Activated naive CD4-positive, alpha-beta T cell treated with anti-CD3 and anti-CD28 coated beads for 36 hours (primary cell): ENCODE measurements around the gene NTSR1. TPM values are rescaled to one million over a fixed set of nuclear protein-coding genes. Genes with fewer than 3 reads are reported as not detected.

Experiments used
- CTCF ChIA-PET: fragments of 350-600 bp; sonication (Branson Sonifier 250); formaldehyde crosslinking; loops from one replicate; lab custom pipeline; 2021; ENCODE audit warnings: antibody characterized with exemption; lab: Charles Lee
- DNase-seq: peaks from one replicate; pipeline ENCODE4 v3.0.0-alpha.2; 2020
- H3K27ac Mint-ChIP-seq: one replicate; pipeline ENCODE4 v1.8.0; 2021; ENCODE audit warnings: mild to moderate bottlenecking, mixed read lengths
- H3K27me3 Mint-ChIP-seq: one replicate; pipeline ENCODE4 v1.8.0; 2021; ENCODE audit warnings: low read depth, mixed read lengths
- H3K36me3 Mint-ChIP-seq: one replicate; pipeline ENCODE4 v1.8.0; 2021; ENCODE audit warnings: low read depth, mixed read lengths
- H3K4me1 Mint-ChIP-seq: one replicate; pipeline ENCODE4 v1.8.0; 2021; ENCODE audit warnings: low read depth, mixed read lengths
- H3K4me3 Mint-ChIP-seq: one replicate; pipeline ENCODE4 v1.8.0; 2021; ENCODE audit warnings: mild to moderate bottlenecking, moderate library complexity, mixed read lengths
- H3K9me3 Mint-ChIP-seq: one replicate; pipeline ENCODE4 v1.8.0; 2021; ENCODE audit warnings: mixed read lengths
- intact Hi-C: fragments of 100-400 bp; cut with micrococcal nuclease; formaldehyde crosslinking; loops from one replicate; pipeline ENCODE4 v1.15.1; 2023
- total RNA-seq, 2 experiments: library from RNA; stranded (reverse); gene quantifications; one replicate each; pipeline ENCODE4 v1.2.3, GENCODE V29; 2021

Gene NTSR1
- total RNA-seq, 2 experiments from 2014 or later = not detected

DNA sequence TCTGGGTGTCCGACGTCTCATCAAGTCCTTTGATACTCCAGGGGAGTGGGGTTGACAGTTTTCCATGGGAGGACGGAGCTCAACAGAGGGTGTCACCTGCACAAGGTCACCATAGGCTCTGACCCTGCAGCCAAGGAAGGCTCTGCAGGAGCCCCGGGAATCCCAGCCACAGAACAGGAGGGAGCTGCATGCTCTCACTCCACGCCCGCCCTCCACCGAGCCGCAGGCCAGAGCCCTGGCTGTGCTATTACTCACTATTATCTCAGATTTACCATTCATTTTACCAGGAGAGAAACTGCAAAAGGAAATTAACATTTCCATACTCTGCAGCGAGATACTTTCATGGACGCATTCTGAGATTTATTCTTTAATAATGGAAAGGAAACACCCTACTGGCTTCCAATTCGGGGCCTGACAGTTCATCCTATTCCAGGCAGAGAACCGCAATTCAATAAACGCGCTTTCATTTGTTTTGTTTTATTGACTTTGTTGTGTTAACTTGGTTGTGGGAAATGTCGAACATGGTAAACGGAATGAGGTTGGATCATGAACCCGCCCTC lies 18.3 kb upstream of the NTSR1 start:
- Mint-ChIP-seq H3K4me1 (peaks cover 8% of the 10 kb centered on the region), H3K27me3 (peaks cover 6% of the 10 kb centered on the region), H3K27ac (no peak overlapping the region), H3K36me3 (no peaks in the 10 kb centered on the region), H3K9me3 (no peaks in the 10 kb centered on the region), H3K4me3 (no peak overlapping the region)
- DNase-seq = no peak
- intact Hi-C loops = no loop called here
- CTCF ChIA-PET = no interaction called here

DNA sequence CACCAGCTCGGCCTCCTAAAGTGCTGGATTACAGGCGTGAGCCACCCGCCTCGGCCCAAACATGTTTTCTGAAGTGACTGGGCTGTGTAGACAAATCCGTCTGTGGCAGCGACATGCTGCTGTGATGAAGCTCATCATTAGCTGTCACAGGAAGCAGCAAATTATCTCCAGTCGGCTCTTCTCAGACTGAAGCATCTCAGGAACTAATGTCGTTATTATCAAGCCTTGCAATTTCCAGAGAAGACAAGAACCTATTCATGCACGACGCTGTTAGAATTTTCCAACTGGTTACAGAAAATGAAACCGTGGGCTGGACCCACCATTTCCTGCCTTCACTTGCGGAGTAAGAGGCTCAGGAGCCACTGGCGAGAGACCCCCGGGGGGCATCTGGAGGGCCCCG lies 17.1 kb upstream of the NTSR1 start:
- Mint-ChIP-seq H3K36me3 (no peaks in the 10 kb centered on the region), H3K4me3 (no peak overlapping the region), H3K27me3 (peaks cover 2% of the 10 kb centered on the region), H3K9me3 (no peaks in the 10 kb centered on the region), H3K27ac (peak overlapping the region; percentile 3), H3K4me1 (peaks cover 2% of the 10 kb centered on the region)
- CTCF ChIA-PET = no interaction called here
- no peak for DNase-seq
- intact Hi-C loops = no loop called here

- Mint-ChIP-seq H3K27me3 (peaks cover 2% of the 10 kb centered on the region), H3K9me3 (no peaks in the 10 kb centered on the region), H3K4me3 (no peak overlapping the region), H3K36me3 (no peaks in the 10 kb centered on the region), H3K27ac (no peak overlapping the region), H3K4me1 (peaks cover 2% of the 10 kb centered on the region)
- CTCF ChIA-PET = interaction anchor here (0.7 kb wide), 1 partner anchor 22 kb away, joined by 3 read pairs; no protein-coding TSS in a partner anchor
- intact Hi-C loops = no loop called here
- no peak for DNase-seq
Observed at GRCh38 chr20:62692176-62692575, 16.5 kb upstream of the NTSR1 start.

GRCh38 chr20:62692801-62693523 lies 15.7 kb upstream of the NTSR1 start:
- CTCF ChIA-PET = no interaction called here
- intact Hi-C loops = no loop called here
- H3K4me3 Mint-ChIP-seq = no peak overlapping the region
- no peak for DNase-seq
- no peak overlapping the region for H3K27ac Mint-ChIP-seq
- H3K9me3 Mint-ChIP-seq = no peaks in the 10 kb centered on the region
- H3K36me3 Mint-ChIP-seq = no peaks in the 10 kb centered on the region
- peaks cover 2% of the 10 kb centered on the region for H3K4me1 Mint-ChIP-seq
- peaks cover 2% of the 10 kb centered on the region for H3K27me3 Mint-ChIP-seq

GRCh38 chr20:62693524-62693922 lies 15.1 kb upstream of the NTSR1 start:
- Mint-ChIP-seq H3K4me1 (peaks cover 2% of the 10 kb centered on the region), H3K27me3 (peaks cover 2% of the 10 kb centered on the region), H3K9me3 (no peaks in the 10 kb centered on the region), H3K4me3 (no peak overlapping the region), H3K27ac (no peak overlapping the region), H3K36me3 (no peaks in the 10 kb centered on the region)
- CTCF ChIA-PET = no interaction called here
- DNase-seq = no peak
- intact Hi-C loops = no loop called here

DNA sequence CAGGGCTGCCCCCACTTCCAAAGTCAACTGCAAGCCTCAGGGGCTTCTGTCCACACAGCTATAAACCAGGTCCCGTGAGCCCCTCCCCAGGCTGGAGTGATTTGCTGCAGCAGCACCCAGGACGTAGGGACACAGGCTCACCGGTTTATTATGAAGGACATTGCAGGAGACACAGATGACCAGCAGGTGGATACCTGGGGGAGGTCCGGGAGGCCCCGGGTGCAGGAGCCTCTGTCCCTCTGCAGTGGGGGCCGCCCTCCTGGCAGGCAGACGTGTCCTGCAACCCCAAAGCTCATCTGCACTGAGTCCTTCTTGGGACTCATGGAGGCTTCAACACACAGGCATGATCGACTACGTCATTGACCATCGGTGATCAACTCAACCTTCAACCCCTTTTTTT lies 14.5 kb upstream of the NTSR1 start:
- Mint-ChIP-seq H3K4me1 (peaks cover 2% of the 10 kb centered on the region), H3K9me3 (no peaks in the 10 kb centered on the region), H3K4me3 (no peak overlapping the region), H3K27ac (no peak overlapping the region), H3K36me3 (no peaks in the 10 kb centered on the region), H3K27me3 (peaks cover 2% of the 10 kb centered on the region)
- DNase-seq = no peak
- CTCF ChIA-PET = interaction anchor here (1.5 kb wide), 1 partner anchor 12 kb away, joined by 3 read pairs; no protein-coding TSS in a partner anchor
- intact Hi-C loops = no loop called here

GRCh38 chr20:62694868-62695267 lies 13.8 kb upstream of the NTSR1 start:
- no peaks in the 10 kb centered on the region for H3K36me3 Mint-ChIP-seq
- H3K9me3 Mint-ChIP-seq = no peaks in the 10 kb centered on the region
- H3K4me3 Mint-ChIP-seq = no peak overlapping the region
- intact Hi-C loops = no loop called here
- no peak overlapping the region for H3K27ac Mint-ChIP-seq
- peaks cover 2% of the 10 kb centered on the region for H3K4me1 Mint-ChIP-seq
- DNase-seq = no peak
- CTCF ChIA-PET = interaction anchor here (1.1 to 1.5 kb wide), 2 partner anchors 11 to 97 kb away, joined by 3 read pairs; no protein-coding TSS in a partner anchor
- peaks cover 2% of the 10 kb centered on the region for H3K27me3 Mint-ChIP-seq

DNA sequence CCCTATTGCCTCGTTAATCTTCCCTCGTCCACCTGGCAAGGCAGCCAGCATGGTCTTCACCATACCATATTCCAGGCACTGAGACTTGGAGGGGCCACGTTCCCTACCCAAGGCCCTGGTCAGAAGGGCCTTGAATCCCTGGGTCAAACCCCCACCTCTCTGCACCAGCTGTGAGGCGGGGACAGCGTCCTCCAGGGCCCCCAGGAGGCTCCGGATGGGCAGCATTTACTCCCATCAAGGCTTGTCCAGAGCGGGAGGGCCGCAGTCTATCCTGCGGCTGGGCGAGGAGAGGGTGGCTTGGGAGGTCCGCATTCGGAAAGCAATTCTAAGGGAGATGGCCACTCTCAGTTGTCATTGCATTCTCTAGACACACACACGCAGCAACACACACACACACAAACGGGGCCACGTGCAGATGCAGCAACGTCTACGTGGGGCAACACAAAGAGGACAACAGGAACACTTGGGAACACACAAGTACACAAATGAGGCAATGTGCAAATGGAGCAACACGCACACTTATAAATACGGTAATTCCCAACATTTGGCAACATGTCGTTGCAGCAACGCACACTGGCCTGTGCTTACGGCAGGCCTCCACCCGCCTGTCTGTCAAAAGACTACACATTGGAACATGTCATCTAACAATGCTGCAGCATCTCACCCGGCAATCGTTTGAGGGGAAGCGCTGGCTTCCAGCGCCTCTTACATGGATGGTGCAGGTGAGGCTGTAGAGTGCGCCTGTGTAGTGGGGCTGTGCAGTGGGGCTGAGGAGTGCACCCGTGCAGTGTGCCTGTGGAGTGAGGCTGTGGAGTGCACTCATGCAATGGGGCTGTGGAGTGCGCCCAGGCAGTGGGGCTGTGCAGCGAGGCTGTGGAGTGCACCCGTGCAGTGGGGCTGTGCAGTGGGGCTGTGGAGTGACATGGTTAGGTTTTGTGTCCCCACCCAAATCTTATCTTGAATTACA lies 12.9 kb upstream of the NTSR1 start:
- Mint-ChIP-seq H3K9me3 (no peaks in the 10 kb centered on the region), H3K4me1 (peaks cover 2% of the 10 kb centered on the region), H3K4me3 (no peak overlapping the region), H3K27ac (no peak overlapping the region), H3K27me3 (peaks cover 2% of the 10 kb centered on the region), H3K36me3 (no peaks in the 10 kb centered on the region)
- intact Hi-C loops = no loop called here
- CTCF ChIA-PET = interaction anchor here (1.1 to 1.5 kb wide), 2 partner anchors 10 to 96 kb away, joined by 3 read pairs; no protein-coding TSS in a partner anchor
- DNase-seq = no peak

DNA sequence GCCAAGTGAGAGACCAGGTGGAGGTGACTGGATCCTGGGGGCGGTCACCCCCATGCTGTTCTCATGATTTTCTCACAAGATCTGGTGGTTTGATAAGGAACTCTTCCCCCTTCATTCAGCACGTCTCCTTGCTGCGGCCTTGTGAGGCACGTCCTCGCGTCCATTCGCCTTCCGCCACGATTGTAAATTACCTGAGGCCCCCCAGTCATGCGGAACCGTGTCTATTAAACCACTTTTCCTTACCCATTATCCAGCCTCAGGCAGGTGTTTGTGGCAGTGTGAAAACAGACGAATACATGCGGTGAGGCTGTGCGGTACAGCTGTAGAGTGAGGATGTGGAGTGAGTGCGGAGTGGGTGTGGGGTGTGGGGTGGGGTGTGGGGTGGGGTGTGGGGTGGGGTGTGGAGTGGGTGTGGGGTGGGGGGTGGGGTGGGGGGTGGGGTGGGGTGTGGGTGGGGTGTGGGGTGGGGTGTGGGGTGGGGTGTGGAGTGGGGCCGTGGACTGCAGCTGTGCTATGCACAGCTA lies 12.1 kb upstream of the NTSR1 start:
- H3K27ac Mint-ChIP-seq = no peak overlapping the region
- peaks cover 2% of the 10 kb centered on the region for H3K27me3 Mint-ChIP-seq
- no peaks in the 10 kb centered on the region for H3K9me3 Mint-ChIP-seq
- H3K36me3 Mint-ChIP-seq = no peaks in the 10 kb centered on the region
- CTCF ChIA-PET = no interaction called here
- H3K4me1 Mint-ChIP-seq = peaks cover 2% of the 10 kb centered on the region
- no peak overlapping the region for H3K4me3 Mint-ChIP-seq
- intact Hi-C loops = no loop called here
- no peak for DNase-seq

DNA sequence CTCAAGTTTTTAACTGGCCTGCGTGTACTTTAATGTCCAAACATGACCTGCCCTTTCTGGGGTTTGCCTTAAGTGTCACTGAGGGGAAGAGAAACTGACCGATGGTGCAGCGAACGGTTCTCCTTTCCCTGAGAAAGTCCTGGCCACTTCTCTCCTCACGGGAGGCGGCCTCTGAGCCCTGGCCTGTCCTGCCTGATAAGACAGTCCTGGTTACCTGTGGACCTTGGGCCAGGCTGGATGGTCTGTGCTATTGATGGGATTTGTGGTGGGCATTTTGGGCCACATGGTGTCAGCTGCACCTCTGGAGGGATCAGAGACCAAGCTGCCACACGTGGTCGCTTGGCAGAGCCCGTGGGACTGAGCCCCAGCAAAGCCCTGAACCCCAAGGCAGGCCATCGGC lies 11.6 kb upstream of the NTSR1 start:
- Mint-ChIP-seq H3K36me3 (no peaks in the 10 kb centered on the region), H3K4me1 (peaks cover 2% of the 10 kb centered on the region), H3K4me3 (no peak overlapping the region), H3K27me3 (peaks cover 2% of the 10 kb centered on the region), H3K9me3 (no peaks in the 10 kb centered on the region), H3K27ac (no peak overlapping the region)
- no peak for DNase-seq
- intact Hi-C loops = no loop called here
- CTCF ChIA-PET = no interaction called here

GRCh38 chr20:62697468-62697912 lies 11.1 kb upstream of the NTSR1 start:
- CTCF ChIA-PET = interaction anchor here (0.6 kb wide), 1 partner anchor 84 kb away, joined by 3 read pairs; no protein-coding TSS in a partner anchor
- H3K27me3 Mint-ChIP-seq = peaks cover 2% of the 10 kb centered on the region
- H3K27ac Mint-ChIP-seq = no peak overlapping the region
- intact Hi-C loops = no loop called here
- DNase-seq = no peak
- H3K4me3 Mint-ChIP-seq = no peak overlapping the region
- H3K36me3 Mint-ChIP-seq = no peaks in the 10 kb centered on the region
- no peaks in the 10 kb centered on the region for H3K9me3 Mint-ChIP-seq
- H3K4me1 Mint-ChIP-seq = peaks cover 2% of the 10 kb centered on the region

DNA sequence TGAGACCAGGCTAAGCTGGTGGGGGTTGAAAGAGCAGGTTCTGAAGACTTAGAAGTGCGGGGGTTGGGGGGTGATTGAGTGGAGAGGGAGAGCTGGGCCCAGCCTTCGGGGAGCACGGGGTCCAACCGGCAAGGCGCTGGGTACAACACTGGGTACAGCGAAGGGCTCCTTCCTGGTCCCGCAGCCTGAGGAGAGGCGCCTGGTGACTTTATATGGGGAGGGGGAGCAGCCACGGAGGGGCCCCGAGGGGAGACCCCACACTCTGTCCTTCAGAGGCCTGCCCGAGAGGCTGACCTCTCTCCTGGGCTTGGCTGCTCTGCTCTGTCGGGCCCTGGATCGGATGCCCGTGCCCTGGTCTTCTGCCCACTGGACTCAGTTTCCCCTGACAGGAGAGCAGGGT lies 10.4 kb upstream of the NTSR1 start:
- H3K36me3 Mint-ChIP-seq = no peaks in the 10 kb centered on the region
- no peak for DNase-seq
- H3K27me3 Mint-ChIP-seq = no peaks in the 10 kb centered on the region
- no peaks in the 10 kb centered on the region for H3K9me3 Mint-ChIP-seq
- no peak overlapping the region for H3K4me3 Mint-ChIP-seq
- H3K4me1 Mint-ChIP-seq = peaks cover 2% of the 10 kb centered on the region
- intact Hi-C loops = no loop called here
- CTCF ChIA-PET = no interaction called here
- H3K27ac Mint-ChIP-seq = no peak overlapping the region
